Head of caudate nucleus (tissue), 42 donors: ENCODE data around the gene IMP4.

ENCODE experiments used
- DNase-seq, 42 donors: peaks; one replicate each; pipeline versions ENCODE4 v3.0.0 to v3.0.0-alpha.2; 2020 to 2021; ENCODE audit warnings: mixed read lengths in 7 of 42
- intact Hi-C: fragments of 100-400 bp; cut with DNase I; formaldehyde crosslinking; loops from one replicate; pipeline ENCODE4 v1.15.0; 2022

The IMP4 gene

DNA sequence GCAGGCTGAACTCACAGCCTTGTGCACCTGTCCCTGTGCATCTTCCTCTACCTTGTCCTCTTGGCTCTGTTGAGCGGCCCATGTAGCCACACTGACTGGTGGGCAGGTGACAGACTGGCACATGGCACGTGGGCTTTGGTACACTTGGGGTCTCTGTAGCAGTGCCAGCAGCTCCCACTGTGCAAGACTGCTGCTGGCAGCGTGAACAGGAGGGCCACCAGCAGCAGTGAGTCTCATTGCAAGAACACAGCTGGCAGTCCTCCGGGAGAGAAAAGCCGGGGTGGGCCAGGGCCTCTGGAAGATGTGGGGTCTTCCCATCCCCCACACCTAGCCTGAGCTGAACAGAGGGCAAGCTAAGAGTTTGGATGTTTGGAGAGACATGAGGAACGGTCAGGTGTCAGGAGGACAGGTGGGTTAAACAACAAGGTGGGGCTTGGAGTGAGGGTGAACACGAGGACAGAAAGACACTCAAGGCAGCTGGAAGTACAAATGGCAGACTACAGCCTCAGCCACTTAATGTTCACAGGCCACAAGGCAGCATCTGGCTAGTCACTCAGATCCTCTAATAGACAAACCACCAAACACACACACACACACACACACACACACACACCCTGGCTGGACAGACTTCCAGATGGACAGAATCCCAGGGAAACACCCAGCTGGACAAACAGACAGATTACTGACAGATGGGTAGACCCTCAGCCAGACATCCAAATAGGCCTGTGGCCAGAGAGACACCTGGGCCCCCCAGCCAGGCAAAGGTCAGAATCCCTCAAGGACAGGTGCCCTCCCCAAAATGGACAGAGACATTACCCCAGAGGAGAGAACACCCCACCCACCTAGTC lies 10.8 kb downstream of the IMP4 start:
- intact Hi-C loops = no loop called here
- DNase-seq = no peak

DNA sequence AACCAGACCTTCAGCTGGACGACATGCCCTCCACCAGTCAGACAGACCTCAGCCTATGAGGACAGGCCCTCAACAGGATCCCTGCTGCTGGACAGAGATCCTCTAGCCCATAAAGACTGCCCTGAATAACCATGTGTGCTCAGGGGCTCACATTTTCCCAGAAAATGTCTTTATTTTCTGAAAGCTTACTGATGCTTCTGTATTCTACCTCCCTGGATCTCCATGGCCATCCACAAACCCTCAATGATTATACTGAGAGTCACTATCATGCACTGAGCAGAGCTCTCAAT lies 11.4 kb downstream of the IMP4 start:
- intact Hi-C loops = no loop called here
- DNase-seq = no peak

DNA sequence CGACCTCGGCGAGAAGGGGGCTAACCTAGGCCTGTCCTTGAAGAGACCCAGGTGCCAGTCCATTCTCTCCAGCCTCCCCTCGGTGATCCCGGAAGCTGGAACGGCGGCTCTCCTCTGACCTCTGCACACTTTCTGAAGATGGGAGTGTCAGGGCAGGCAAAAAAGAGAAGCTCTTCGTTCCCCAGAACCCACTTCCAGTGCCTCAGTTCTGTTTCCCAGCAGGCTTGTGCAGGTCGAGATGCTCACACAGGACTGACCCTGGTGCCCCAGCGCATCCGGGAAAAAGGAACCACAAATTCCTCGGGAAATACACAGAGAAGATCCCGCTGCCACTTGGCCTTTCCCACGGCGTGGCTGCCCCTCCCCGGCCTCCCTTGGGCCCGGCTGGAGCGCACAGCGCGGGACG lies 12.5 kb downstream of the IMP4 start:
- DNase-seq = peak in 1 of 42 donors; percentile 33
- intact Hi-C loops = no loop called here

DNA sequence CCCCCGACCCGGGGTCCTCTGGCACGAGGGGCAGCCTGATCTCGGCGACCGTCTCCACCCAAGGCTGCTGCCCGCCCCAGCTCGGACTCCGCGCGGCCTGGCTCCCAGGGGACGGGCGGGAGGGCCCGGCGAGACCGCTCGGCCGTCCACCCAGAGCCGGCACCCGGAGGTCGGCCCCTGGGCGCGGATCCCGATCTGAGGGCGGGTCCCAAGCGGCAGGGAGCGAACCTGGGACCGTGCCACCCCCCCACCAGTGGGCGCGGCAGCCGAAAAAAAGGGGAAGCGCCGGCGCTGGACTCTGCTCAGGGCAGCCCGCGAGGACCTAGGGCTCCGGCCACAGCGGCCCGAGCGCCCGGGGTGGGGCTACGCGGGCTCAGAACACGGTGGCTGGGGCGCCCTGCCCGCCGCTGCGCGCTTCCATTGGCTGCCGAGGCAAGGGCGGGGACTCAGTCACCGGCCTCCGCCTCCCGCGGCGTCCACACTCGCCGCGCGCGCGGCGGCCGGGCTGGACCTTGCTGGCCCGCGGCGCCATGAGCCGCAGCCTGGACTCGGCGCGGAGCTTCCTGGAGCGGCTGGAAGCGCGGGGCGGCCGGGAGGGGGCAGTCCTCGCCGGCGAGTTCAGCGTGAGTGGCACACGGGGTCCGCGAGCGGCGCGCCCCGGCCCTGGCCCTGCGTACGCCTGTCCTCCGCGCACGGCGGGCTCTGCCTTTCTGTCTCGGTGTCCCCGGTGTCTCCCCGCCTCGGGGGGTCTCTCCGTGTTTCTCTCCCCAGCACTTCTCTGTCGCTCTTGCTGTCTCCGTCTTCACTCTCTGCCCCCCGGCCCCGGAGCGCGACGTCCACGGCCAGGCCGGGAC lies 13.1 kb downstream of the IMP4 start, which contains the start of gene PTPN18:
Gene PTPN18 (plus strand): TSS at position 479 of the 854 bp plus-strand sequence. CDS start 52 bp downstream, at position 531.
- DNase-seq = peak; percentile 64 to 94 (median 89)
- intact Hi-C loops = no loop called here

DNA sequence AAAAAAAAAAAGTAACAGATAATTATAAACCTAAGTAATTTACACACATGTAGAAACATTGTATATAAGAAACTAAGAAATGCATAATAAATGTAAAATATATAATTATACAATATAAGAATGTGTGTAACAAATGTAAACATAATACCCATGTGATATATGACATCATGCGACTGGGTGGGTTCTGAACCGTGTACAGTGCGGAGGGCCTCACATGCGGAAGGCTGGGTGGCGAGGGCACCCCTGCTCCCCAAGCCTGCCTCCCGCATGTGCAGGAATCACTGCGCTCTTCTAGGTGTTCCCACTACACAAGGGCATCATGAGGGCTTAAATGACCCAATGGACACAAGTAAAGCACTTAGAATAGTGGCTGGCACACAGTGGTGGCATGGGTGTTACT lies 15.2 kb downstream of the IMP4 start:
- intact Hi-C loops = no loop called here

DNA sequence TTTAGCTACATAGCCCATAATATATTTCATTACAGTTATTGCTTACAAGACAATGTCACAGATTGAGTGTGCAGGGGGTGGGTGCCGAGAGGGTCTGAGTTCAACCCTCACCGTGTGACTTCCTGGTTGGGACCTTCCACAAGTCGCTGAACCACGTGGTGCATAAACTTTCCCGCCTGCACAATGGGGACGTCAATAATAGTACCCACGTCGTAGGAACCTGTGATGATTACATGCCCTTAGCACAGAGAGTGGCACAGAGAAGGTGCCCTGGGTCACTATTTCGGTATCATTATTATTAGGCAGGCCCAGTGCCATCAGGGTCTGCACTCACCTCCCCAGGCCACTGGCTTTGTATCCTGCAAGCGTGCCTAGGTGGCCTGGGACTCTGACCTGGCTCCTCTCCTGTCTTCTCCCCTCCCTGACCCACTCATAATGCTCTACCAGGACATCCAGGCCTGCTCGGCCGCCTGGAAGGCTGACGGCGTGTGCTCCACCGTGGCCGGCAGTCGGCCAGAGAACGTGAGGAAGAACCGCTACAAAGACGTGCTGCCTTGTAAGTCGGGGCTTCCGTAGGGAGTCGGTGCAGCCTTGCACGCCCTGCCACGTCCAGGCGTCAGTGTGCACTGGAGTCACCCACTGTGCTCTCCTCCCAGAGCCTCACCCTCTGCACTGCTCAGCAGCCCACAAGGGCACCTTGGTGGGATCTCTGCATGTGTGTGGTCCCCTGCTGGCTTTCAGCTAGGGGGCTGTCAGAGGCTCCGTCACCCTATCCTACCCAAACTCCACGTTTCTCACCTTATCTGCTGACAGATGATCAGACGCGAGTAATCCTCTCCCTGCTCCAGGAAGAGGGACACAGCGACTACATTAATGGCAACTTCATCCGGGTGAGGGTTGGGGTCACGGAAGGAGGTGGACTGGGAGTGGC lies 16.0 kb downstream of the IMP4 start:
- DNase-seq = peak in 1 of 42 donors; percentile 14
- intact Hi-C loops = no loop called here

More for the DNA sequence above, 15.2 kb downstream of the IMP4 start:
- no peak for DNase-seq

DNA sequence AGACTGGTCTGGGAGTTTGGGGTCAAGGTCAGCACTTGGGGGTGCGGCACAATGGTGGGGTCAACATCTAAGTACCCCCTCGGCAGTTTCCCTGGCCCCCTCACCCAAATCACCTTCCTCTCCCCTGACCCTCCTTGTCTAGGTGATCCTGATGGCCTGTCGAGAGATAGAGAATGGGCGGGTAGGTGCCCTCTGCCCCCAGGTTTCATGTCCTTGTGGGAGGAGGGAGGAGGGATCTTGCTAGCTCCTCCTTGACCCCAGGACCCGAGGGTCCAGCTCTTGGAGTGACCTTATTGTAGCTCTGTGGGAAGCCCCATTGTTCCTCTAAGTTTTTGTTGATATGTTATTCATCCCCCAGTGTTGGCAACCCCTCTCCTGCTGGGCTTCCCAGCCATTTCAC lies 16.8 kb downstream of the IMP4 start:
- DNase-seq = no peak
- intact Hi-C loops = no loop called here

DNA sequence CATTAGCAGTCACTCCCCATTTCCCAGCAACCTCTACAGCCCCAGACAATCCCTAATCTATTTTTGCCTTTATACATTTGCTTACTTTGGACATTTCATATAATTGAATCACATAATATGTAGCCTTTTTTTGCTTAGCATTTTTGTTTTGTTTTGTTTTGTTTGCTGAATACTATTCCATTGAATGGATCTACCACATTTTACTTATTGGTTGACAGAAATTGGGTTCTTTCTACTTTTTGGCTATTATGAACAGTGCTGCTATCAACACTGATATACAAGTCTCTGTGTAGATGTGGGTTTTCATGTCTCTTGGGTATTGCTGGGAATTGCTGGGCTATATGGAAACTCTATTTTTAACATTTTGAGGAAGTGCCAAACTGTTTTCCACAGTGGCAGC lies 20.8 kb downstream of the IMP4 start:
- intact Hi-C loops = no loop called here
- no peak for DNase-seq

DNA sequence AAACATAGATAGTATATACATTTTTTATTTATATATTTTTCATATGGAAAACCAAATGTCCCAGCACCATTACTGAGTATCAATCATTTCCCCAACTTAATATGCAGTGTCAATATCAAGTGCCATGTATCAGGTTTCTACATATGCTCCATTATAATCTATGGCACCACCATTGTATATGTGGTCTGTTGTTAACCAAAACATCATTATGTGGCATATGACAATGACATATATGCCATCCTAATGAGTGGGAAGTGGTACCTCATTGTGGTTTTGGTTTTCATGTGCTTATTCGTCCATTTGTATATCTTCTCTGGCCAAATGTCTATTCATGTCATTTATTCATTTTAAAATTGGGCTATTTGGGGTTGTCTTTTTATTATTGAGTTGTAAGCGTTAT lies 22.4 kb downstream of the IMP4 start:
- DNase-seq = no peak
- intact Hi-C loops = no loop called here

DNA sequence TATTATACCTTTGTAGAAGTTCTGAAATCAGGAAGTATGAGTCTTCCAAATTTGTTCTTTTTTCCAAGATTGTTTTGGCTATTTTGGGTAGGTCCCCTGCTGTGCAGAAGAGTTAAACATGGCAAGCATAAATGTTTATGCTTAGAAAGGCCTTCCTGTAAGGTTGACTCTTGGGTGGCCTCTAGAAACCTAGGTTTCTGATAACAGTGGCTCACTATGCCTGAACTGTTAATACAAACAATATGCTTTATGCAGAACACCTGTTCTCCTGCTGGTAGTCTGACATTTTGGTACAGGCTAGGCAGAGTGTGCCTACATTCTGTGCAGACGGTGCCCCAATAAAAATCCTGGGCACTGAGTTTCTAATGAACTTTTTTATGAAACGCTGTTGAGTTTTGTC lies 23.3 kb downstream of the IMP4 start:
- DNase-seq = no peak
- intact Hi-C loops = no loop called here

DNA sequence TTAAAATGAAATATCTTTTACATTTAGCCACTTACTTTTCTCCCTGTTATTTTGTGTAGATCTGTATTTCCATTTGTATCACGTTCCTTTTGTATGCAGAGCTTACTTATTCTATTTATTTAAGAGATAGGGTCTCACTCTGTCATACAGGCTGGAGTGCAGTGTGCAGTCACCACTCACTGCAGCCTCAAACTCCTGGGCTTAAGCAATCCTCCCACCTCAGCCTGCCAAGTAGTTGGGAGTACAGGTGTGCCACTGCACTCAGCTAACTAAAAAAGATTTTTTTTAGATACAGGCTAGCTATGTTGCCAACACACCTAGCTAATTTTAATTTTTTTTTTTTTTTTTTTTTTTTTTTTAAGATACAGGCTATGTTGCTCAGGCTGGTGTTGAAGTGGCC lies 24.0 kb downstream of the IMP4 start:
- intact Hi-C loops = no loop called here
- no peak for DNase-seq

DNA sequence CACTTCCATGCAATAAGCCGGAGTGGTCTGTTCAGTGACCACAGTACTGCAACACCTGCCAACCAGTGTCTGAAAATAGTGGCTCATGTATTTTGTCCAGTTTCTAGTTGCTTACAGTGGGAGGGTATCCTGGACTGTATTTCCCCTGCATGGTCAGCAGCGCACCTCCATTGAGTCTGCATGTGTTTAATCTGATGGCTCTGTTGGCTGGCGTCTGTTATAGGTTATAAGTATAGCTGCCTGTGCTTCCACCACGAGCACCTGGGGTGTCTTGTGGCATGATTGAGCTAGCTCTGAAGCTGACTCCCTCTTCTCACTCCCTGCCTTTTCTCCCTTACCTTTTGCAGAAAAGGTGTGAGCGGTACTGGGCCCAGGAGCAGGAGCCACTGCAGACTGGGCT lies 26.1 kb downstream of the IMP4 start:
- intact Hi-C loops = no loop called here
- DNase-seq = peak in 2 of 42 donors; percentile 7 to 10

DNA sequence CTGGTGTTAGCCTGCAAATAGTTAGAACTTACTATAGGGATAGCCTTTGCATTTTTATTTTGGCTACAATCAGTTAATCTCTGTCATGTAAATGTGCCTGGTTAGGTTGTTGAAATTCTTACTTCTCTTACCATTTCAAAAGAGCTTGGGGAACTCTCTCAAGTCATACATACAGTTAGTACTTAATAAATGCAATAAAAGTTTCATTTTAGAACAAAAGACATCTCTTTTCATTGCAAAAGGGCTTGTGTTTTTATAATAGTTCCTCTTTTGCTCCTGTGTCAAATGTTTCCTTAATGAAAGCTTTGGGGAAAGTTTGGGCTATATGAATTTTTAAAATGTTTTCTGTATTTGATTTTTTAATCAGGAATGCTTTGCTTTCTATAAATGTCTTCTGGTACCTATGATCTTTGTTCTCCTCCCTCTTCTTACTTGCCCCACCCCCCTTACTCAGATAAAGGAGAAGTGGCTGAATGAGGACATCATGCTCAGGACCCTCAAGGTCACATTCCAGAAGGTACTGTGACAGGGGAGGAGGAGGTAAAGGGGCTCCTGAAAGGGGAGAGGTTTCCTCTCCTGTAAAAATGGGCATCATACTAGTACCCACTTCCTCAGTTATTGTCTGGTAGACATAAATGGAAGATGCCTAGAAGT lies 26.7 kb downstream of the IMP4 start:
- intact Hi-C loops = no loop called here
- no peak for DNase-seq

DNA sequence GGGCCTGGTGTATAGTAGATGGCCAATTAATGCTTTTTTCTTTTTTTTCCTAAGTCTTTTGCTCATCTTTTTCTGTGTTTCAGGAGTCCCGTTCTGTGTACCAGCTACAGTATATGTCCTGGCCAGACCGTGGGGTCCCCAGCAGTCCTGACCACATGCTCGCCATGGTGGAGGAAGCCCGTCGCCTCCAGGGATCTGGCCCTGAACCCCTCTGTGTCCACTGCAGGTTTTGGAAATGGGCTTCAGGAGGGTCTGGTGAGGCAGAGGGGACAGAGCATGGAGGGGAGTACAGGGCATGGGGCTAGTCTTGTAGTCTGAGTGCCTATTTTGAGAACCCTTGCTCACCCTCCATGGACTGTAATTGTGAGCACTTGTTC lies 27.3 kb downstream of the IMP4 start:
- peak in 2 of 42 donors; percentile 19 to 38 for DNase-seq
- intact Hi-C loops = no loop called here

DNA sequence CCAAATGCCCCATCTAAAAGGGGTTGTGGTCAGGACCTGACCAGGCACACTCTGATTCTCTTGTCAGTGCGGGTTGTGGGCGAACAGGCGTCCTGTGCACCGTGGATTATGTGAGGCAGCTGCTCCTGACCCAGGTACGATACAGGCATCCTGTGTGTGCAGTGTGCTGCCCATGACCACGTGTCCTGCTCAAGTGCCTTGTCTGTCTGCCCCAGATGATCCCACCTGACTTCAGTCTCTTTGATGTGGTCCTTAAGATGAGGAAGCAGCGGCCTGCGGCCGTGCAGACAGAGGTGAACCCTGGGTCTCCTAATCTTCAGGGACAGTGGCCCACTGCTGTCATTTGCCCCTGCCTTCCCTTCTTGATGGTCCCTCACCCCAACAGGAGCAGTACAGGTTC lies 27.8 kb downstream of the IMP4 start:
- intact Hi-C loops = no loop called here
- DNase-seq = peak in 3 of 42 donors; percentile 5 to 20 (median 13)

DNA sequence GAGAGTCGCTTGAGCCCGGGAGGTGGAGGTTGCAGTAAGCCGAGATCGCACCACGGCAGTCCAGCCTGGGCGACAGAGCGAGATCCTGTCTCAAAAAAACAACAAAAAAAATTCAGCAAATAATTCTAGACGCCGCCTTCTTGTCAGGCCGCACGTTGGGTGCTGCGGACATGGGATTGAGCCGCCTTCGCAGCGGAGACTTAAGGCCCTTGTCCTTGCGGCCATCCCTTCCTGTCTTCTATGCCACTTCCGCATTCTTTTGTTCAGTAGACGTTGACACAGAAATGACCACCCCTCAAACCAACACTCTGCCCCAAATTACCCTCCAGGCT lies 29.0 kb downstream of the IMP4 start:
- intact Hi-C loops = no loop called here
- DNase-seq = peak in 4 of 42 donors; percentile 26 to 47 (median 33)

DNA sequence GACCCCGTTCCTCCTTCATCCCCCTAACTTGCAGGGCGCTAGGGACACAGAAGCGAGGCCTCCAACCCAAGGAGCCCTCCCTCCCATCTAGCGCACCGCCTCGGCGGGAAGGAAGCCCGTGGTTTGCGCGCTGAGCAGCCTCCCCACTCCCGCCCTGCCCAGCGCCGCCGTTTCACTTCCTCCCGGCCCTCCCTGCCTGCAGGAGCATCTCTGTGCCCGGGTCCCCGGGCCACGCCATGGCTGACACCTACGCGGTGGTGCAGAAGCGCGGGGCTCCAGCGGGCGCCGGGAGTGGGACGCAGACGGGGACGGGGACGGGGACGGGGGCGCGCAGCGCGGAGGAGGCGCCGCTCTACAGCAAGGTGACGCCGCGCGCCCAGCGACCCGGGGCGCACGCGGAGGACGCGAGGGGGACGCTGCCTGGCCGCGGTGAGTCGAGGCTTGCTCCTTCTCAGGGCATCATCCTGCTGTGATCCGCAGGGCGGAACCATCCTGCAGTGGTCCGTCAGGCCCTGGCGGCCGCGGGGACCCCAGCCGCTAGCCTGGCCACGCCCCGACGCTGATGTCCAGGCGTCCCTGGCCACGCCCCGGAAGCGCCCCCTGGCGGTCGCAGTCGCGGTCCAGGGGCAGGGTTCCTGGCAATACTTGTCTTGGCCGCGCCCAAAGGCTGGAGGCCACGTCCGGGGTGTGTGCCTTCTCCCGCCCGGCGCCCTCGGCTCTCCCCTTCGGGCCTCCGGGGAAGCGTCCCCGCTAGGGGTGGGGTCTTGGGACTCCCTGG lies 29.5 kb downstream of the IMP4 start:
- DNase-seq = peak; percentile 57 to 93 (median 87)
- intact Hi-C loops = no loop called here
